Epithelial cell of proximal tubule (primary cell): ENCODE results near the gene NNT. TPM values are rescaled to one million over a fixed set of nuclear protein-coding genes. Genes with fewer than 3 reads are reported as not detected.
"Not testable (repeated sequence)": the region's sequence is repeated elsewhere in the genome, so short reads cannot be mapped to it uniquely, and the experiment has no call there.

Source experiments
- DNase-seq: peaks from one replicate; pipeline ENCODE4 v3.0.0-alpha.2; 2011; ENCODE audit warnings: low read depth
- H3K4me3 ChIP-seq: 2 replicates; pipeline ENCODE4 v1.5.1; 2011; ENCODE audit warnings: low read depth, mild to moderate bottlenecking, low read length
- CTCF ChIP-seq: conservative IDR thresholded peaks from 2 replicates; pipeline ENCODE4 v1.5.1; 2012; ENCODE audit warnings: low read depth, mild to moderate bottlenecking, low read length
- total RNA-seq: library from RNA; depleted of rRNA; stranded (reverse); fragments of >200 nt; gene quantifications from 2 replicates; pipeline ENCODE4 v1.2.3, GENCODE V29; 2015

Gene NNT
- total RNA-seq, 1 donor from 2014 or later = 36.5 TPM

DNA sequence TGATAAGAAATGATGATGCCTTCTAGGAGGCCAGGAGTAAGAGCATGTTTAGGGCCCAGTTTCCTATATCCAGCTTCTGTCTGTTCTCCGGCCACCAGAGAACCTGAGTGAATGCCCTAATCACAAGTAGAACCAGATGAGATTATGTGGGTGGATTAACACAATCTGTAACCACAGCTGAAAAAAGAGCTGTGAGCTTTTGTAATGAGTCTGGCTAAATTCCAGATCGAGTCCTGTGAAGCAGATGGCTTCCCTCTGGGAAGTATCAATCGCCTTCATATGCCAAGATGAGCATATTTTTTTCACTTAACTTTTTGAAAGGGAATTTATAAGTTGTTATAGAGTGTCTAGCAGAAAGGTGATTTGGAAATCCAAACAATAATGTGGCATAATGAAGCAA, 99.8 kb downstream of the NNT start:
- no peak overlapping the region for H3K4me3 ChIP-seq
- TF ChIP-seq CTCF = no peak
- no peak for DNase-seq

DNA sequence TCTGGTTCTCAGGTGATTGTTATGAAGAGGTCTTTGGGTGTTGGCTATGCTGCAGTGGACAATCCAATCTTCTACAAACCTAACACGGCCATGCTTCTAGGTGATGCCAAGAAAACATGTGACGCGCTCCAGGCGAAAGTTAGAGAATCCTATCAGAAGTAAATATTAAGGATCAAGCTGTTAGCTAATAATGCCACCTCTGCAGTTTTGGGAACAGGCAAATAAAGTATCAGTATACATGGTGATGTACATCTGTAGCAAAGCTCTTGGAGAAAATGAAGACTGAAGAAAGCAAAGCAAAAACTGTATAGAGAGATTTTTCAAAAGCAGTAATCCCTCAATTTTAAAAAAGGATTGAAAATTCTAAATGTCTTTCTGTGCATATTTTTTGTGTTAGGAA, 101.3 kb downstream of the NNT start:
- TF ChIP-seq CTCF = no peak
- H3K4me3 ChIP-seq = no peak overlapping the region
- no peak for DNase-seq

- H3K4me3 ChIP-seq, DNase-seq: not testable (repeated sequence)
Observed at GRCh38 chr5:43706576-43706975, 103.6 kb downstream of the NNT start.

DNA sequence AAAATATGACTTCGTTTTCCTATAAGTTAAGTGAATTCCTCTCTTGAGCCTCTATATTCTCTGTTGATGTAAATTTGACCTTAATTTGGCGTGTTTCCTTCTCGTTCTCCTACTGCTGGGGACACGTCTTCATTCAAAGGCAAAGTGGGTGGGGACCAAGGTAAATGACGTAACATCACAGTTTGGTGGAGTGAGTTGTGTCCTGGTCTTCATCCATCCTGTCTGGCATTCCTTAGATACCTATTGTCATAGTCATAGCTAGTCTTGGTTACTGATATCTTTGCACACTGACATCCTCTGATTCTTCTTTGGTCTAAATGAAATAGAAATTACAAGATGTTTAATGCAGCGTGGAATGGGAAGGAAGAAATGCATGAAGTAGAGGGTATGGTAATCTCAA, 108.5 kb downstream of the NNT start:
- H3K4me3 ChIP-seq = no peak overlapping the region
- no peak for DNase-seq
- no peak for TF ChIP-seq CTCF

DNA sequence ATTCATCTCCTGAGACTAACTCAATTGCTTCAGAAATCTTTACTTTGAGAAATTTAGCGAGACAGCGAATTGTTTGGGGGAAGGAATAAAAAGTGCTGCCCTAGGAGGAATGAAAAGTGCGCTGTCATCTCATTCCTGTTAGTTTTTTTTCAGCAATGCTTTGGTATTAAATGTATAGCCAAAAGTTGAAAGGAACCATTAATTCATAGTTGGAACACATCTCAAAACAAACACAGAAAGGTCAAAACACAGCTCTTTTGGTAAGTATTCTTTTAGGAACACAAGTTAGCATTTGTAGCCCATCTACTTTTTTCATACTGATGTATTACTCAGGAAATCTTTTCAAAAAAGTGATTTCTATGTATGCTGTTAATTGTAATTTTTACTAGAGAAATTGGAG, 109.1 kb downstream of the NNT start:
- DNase-seq = no peak
- no peak overlapping the region for H3K4me3 ChIP-seq
- TF ChIP-seq CTCF = no peak

GRCh38 chr5:43719783-43720182, 116.8 kb downstream of the NNT start:
- H3K4me3 ChIP-seq, DNase-seq: not testable (repeated sequence)

DNA sequence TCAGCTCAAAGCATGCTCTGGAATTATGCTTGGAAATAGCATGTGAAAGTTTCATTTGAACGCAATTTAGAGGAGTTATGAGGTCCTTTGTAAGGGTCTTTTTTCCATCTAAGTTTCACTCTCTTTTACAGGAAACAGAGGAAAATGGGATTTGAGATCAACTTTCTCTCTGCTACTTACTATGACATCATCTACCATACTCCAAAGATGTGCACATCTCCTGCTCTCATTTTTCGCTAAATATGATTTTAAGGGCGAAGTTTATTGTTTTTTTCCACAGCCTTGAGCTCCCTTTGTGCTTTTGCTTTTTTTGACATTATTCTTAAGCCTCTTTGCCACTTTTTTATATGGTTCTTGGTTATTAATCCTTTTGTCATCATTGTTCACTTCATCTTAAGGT, 125.6 kb downstream of the NNT start:
- H3K4me3 ChIP-seq = no peak overlapping the region
- TF ChIP-seq CTCF = no peak
- DNase-seq = no peak

DNA sequence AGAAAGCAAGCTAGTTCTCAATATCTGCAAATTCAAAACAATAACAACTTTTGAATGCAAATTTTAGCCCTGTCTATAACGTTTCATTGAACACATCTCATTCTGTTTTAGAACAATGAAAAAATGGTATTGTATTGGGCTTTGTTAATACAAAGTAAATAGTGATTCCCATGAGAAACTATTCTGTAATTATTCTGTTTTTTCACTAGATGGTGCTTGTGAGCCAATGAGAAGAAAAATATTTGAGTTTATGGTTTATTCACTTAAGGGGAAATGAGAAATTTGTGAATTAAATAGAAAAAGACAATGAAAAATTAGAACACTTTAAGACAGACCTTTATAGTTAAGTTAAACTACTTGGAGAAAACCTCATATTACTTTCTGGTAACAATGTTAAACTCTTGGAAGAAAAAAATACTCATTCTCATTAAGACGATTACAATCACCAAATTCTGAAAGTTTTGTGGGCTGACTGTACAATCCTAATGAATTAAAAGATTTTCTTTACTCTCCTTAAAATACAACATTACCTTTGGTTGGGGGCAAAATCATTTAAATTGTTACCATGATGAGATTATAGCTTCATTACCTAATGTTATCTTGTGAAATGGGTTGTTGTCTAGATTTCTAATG, 127.0 kb downstream of the NNT start:
- DNase-seq = no peak
- no peak overlapping the region for H3K4me3 ChIP-seq
- peak; percentile 45 for TF ChIP-seq CTCF
